ENCODE results near the gene CLOCK. TPM values are rescaled to one million over a fixed set of nuclear protein-coding genes. Genes with fewer than 3 reads are reported as not detected.

Gene CLOCK
- total RNA-seq, 1 experiment from 2014 or later: 24.9 TPM

DNA sequence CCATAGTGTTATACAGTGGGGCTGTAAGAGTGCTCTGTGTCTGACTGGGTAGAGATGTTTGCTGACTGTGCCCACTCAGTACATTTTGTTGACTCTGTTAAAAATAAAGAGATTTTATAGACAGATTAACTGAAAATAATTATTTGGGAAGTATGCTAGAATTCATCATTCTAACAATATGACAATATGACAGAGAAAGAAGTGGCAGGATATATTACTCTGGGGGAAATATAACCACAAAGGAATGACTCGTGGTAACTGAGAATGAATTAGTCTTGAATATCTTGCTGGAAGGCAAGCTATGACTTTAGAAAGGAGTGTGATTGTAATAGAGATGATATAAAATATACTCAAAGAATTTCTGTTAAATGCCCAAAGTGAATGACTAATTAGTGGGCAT, 104.2 kb downstream of the CLOCK start:
- no peak for DNase-seq (ENCODE audit: low read depth, low spot score)
- H3K4me1 ChIP-seq (ENCODE audit: control insufficient read depth, insufficient read depth, low read length): no peaks in the 10 kb centered on the region
- no peak overlapping the region for H3K4me3 ChIP-seq (ENCODE audit: low read depth in 2 of 2, low read length in 2 of 2)
- ChIA-PET POLR2A (no interaction called here), CTCF (no interaction called here)
- H3K36me3 ChIP-seq (ENCODE audit: control insufficient read depth, insufficient read depth, low read length): peaks cover 13% of the 10 kb centered on the region
- no peaks in the 10 kb centered on the region for H3K9me3 ChIP-seq (ENCODE audit: control insufficient read depth, insufficient read depth, low read depth, low read length)
- intact Hi-C loops (cut with micrococcal nuclease; ENCODE audit: unreplicated experiment): loop anchor here (10.0 kb wide), 2 partner anchors 112 to 292 kb away; no protein-coding TSS in a partner anchor
- in situ Hi-C loops (cut with HindIII; ENCODE audit: low pct_unique_long_range_greater_than_20kb, low sequenced_read_pairs): no loop called here
- H3K27me3 ChIP-seq (ENCODE audit: control insufficient read depth, insufficient read depth, low read length): no peaks in the 10 kb centered on the region
- TF ChIP-seq SIN3A (IDR thresholded peaks at IDR 0.05; ENCODE audit: borderline replicate concordance, insufficient read depth, low read depth, low read length) (no peak), POLR2AphosphoS5 (IDR thresholded peaks at IDR 0.05; ENCODE audit: low read depth, low read length) (no peak), REST (IDR thresholded peaks at IDR 0.05; ENCODE audit: insufficient read depth in 1 of 2, low read depth in 2 of 2, low read length in 1 of 2) (no peak), TCF7L2 (IDR thresholded peaks at IDR 0.05; ENCODE audit: low read depth, low read length) (no peak)
- TF ChIP-seq, protein P1, sequence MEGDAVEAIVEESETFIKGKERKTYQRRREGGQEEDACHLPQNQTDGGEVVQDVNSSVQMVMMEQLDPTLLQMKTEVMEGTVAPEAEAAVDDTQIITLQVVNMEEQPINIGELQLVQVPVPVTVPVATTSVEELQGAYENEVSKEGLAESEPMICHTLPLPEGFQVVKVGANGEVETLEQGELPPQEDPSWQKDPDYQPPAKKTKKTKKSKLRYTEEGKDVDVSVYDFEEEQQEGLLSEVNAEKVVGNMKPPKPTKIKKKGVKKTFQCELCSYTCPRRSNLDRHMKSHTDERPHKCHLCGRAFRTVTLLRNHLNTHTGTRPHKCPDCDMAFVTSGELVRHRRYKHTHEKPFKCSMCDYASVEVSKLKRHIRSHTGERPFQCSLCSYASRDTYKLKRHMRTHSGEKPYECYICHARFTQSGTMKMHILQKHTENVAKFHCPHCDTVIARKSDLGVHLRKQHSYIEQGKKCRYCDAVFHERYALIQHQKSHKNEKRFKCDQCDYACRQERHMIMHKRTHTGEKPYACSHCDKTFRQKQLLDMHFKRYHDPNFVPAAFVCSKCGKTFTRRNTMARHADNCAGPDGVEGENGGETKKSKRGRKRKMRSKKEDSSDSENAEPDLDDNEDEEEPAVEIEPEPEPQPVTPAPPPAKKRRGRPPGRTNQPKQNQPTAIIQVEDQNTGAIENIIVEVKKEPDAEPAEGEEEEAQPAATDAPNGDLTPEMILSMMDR (IDR thresholded peaks at IDR 0.05): no peak
- no TSS peak for BruUV-seq (replicated peaks)
- ATAC-seq: no peak
- no peak overlapping the region for H3K27ac ChIP-seq (ENCODE audit: low read length)

- Histone ChIP-seq H3K27ac (ENCODE audit: low read length) (no peak overlapping the region), H3K9me3 (ENCODE audit: control insufficient read depth, insufficient read depth, low read depth, low read length) (no peaks in the 10 kb centered on the region), H3K4me1 (ENCODE audit: control insufficient read depth, insufficient read depth, low read length) (no peaks in the 10 kb centered on the region), H3K36me3 (ENCODE audit: control insufficient read depth, insufficient read depth, low read length) (peaks cover 15% of the 10 kb centered on the region), H3K4me3 (ENCODE audit: low read depth in 2 of 2, low read length in 2 of 2) (no peak overlapping the region), H3K27me3 (ENCODE audit: control insufficient read depth, insufficient read depth, low read length) (no peaks in the 10 kb centered on the region)
- no peak for ATAC-seq
- in situ Hi-C loops (cut with HindIII; ENCODE audit: low pct_unique_long_range_greater_than_20kb, low sequenced_read_pairs): no loop called here
- TF ChIP-seq REST (IDR thresholded peaks at IDR 0.05; ENCODE audit: insufficient read depth in 1 of 2, low read depth in 2 of 2, low read length in 1 of 2) (no peak), TCF7L2 (IDR thresholded peaks at IDR 0.05; ENCODE audit: low read depth, low read length) (no peak), SIN3A (IDR thresholded peaks at IDR 0.05; ENCODE audit: borderline replicate concordance, insufficient read depth, low read depth, low read length) (no peak), POLR2AphosphoS5 (IDR thresholded peaks at IDR 0.05; ENCODE audit: low read depth, low read length) (no peak)
- TF ChIP-seq, protein P1 (IDR thresholded peaks at IDR 0.05): no peak
- POLR2A ChIA-PET: no interaction called here
- no peak for DNase-seq (ENCODE audit: low read depth, low spot score)
- intact Hi-C loops (cut with micrococcal nuclease; ENCODE audit: unreplicated experiment): loop anchor here (10.0 kb wide), 2 partner anchors 114 to 294 kb away; no protein-coding TSS in a partner anchor
- CTCF ChIA-PET: no interaction called here
- BruUV-seq (replicated peaks): no TSS peak
These were observed 105.9 kb downstream of the CLOCK start for GRCh38 chr4:55440786-55441185.

Data from Panc1 (cell line).